Lung (tissue), 12 donors: Measurements from ENCODE around the gene PSEN2. TPM values are rescaled to one million over a fixed set of nuclear protein-coding genes. Genes with fewer than 3 reads are reported as not detected.

Source experiments
- ATAC-seq: fragments of 200-7000 bp; cut with Tn5 transposase; one replicate; pipeline ENCODE4 v1.9.1; 2020; ENCODE audit warnings: moderate number of reproducible peaks; ENCODE audit not compliant: insufficient read depth, low FRiP score
- DNase-seq, 3 donors: peaks; one replicate each; pipeline ENCODE4 v3.0.0-alpha.2; 2013 to 2017
- H3K27ac ChIP-seq, 2 donors: one replicate each; pipeline ENCODE4 v1.5.1; 2013; ENCODE audit warnings: mild to moderate bottlenecking in 2 of 2, moderate library complexity in 2 of 2, control low read depth in 1 of 2, inconsistent platforms in 1 of 2, low read depth in 1 of 2, low read length in 1 of 2
- H3K27me3 ChIP-seq, 3 donors: one replicate each; pipeline ENCODE4 v1.5.1; 2013; ENCODE audit warnings: low read length in 2 of 3; ENCODE audit not compliant: control insufficient read depth in 3 of 3, insufficient read depth in 3 of 3
- H3K36me3 ChIP-seq, 4 donors: one replicate each; pipeline ENCODE4 v1.5.1; 2013; ENCODE audit warnings: low read length in 4 of 4, mild to moderate bottlenecking in 1 of 4, moderate library complexity in 1 of 4; ENCODE audit not compliant: control insufficient read depth in 4 of 4, insufficient read depth in 4 of 4
- H3K4me1 ChIP-seq, 5 donors: one replicate each; pipeline ENCODE4 v1.5.1; 2013; ENCODE audit warnings: low read length in 5 of 5, mild to moderate bottlenecking in 2 of 5, moderate library complexity in 1 of 5; ENCODE audit not compliant: control insufficient read depth in 5 of 5, insufficient read depth in 5 of 5
- H3K4me3 ChIP-seq: one replicate; pipeline ENCODE4 v1.5.1; 2013; ENCODE audit warnings: mild to moderate bottlenecking, control low read depth, moderate library complexity
- H3K9ac ChIP-seq, 2 donors: one replicate each; pipeline ENCODE4 v1.5.1; 2013; ENCODE audit warnings: low read length in 2 of 2, control low read depth in 1 of 2; ENCODE audit not compliant: insufficient read depth in 1 of 2
- H3K9me3 ChIP-seq, 4 donors: one replicate each; pipeline ENCODE4 v1.5.1; 2013; ENCODE audit warnings: low read length in 3 of 4, mild to moderate bottlenecking in 1 of 4, moderate library complexity in 1 of 4; ENCODE audit not compliant: control insufficient read depth in 4 of 4, insufficient read depth in 3 of 4
- WGBS, 2 donors: extraction: QIAGEN DNeasy Blood & Tissue Kit; methylation state at CpG; one replicate each; pipeline ENCODE4 v1.1.7; 2013; 5-methylcytosine and 5-hydroxymethylcytosine counted together
- polyA plus RNA-seq, 2 donors: library from polyadenylated mRNA; stranded (reverse); fragments of 200-250 nt; gene quantifications; one replicate each; pipeline ENCODE4 v1.2.1, GENCODE V29; 2013
- total RNA-seq, 2 donors: library from RNA; depleted of rRNA in 1 of 2; stranded (reverse); fragments of >200 nt in 1 of 2; gene quantifications; one replicate each; pipeline ENCODE4 v1.2.1, GENCODE V29; 2014 to 2021
- TF ChIP-seq, protein P1 (sequence below): IDR thresholded peaks from 2 replicates; pipeline ENCODE4 v1.5.1; 2012; ENCODE audit warnings: mild to moderate bottlenecking; ENCODE audit errors: control extremely low read depth, extremely low read depth
- donor health status: control.
- donor health status: control.
- donor health status: Bipolar disorder and iron deficiency.
- donor health status: healthy.
- donor health status: DM: yes; HTN: yes; CAD: no.

The PSEN2 gene
- total and polyA plus RNA-seq, 4 donors: 16.4 to 28.1 (median 18.7) TPM

- WGBS, 2 donors: 89 to 93% methylated on average over 5 of the region's 5 CpGs
- H3K36me3 ChIP-seq: no peaks in the 10 kb centered on the region
- H3K27ac ChIP-seq: no peak overlapping the region
- no peaks in the 10 kb centered on the region for H3K27me3 ChIP-seq
- TF ChIP-seq, protein P1, sequence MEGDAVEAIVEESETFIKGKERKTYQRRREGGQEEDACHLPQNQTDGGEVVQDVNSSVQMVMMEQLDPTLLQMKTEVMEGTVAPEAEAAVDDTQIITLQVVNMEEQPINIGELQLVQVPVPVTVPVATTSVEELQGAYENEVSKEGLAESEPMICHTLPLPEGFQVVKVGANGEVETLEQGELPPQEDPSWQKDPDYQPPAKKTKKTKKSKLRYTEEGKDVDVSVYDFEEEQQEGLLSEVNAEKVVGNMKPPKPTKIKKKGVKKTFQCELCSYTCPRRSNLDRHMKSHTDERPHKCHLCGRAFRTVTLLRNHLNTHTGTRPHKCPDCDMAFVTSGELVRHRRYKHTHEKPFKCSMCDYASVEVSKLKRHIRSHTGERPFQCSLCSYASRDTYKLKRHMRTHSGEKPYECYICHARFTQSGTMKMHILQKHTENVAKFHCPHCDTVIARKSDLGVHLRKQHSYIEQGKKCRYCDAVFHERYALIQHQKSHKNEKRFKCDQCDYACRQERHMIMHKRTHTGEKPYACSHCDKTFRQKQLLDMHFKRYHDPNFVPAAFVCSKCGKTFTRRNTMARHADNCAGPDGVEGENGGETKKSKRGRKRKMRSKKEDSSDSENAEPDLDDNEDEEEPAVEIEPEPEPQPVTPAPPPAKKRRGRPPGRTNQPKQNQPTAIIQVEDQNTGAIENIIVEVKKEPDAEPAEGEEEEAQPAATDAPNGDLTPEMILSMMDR: no peak
- peaks cover 0 to 19% (median 4%) of the 10 kb centered on the region in 5 donors for H3K4me1 ChIP-seq
- ATAC-seq (no peak), DNase-seq (no peak)
- no peak overlapping the region for H3K4me3 ChIP-seq
- no peak overlapping the region for H3K9ac ChIP-seq
- no peaks in the 10 kb centered on the region for H3K9me3 ChIP-seq
Observed at GRCh38 chr1:226823643-226824042, 46.8 kb upstream of the PSEN2 start.

DNA sequence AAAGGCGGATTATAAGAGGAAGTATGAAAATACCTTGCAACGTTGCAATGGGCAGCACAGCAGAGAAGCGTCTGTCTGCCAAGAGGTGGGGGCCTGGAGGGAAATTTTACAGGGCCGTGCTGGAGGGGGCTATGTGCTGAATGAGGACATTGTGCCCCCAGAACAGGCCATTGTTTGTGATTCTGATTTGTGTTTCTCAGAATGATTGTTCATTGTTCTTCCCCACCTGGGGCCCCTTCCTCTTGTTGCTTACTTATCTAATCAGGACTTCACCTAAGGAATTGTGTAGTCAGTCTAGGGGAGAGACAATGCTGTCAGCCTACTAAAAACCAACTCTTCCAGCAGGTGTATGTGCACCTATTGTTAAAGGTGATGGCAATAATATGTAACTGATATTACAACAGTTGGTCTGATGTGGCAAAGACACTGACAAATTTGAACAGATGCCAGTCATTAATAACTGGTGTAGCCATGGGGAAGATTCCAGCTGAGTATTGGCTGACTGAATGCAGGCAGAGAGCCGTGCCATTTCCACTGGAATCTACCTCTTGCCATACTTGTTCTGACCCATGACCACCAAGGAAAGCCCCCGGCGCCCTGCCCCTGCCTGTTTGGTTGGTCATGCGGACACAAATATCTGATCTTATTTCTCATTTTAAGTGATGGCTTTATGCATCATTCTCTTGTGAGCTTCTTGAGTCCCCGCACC lies 45.2 kb upstream of the PSEN2 start:
- Histone ChIP-seq H3K4me3 (no peak overlapping the region), H3K27ac (no peak overlapping the region), H3K36me3 (no peaks in the 10 kb centered on the region), H3K9me3 (no peaks in the 10 kb centered on the region), H3K9ac (no peak overlapping the region), H3K4me1 (peaks cover 0 to 19% (median 4%) of the 10 kb centered on the region in 5 donors), H3K27me3 (no peaks in the 10 kb centered on the region)
- WGBS, 2 donors: 75 to 76% methylated on average over 9 of the region's 9 CpGs
- TF ChIP-seq, protein P1: no peak
- DNase-seq (no peak), ATAC-seq (no peak)

- Histone ChIP-seq H3K27me3 (no peaks in the 10 kb centered on the region), H3K9ac (no peak overlapping the region), H3K27ac (no peak overlapping the region), H3K36me3 (no peaks in the 10 kb centered on the region), H3K4me3 (no peak overlapping the region), H3K9me3 (no peaks in the 10 kb centered on the region), H3K4me1 (peaks cover 0 to 19% (median 2%) of the 10 kb centered on the region in 5 donors)
- no peak for DNase-seq
- WGBS, 2 donors: 96 to 98% methylated on average over 3 of the region's 3 CpGs
- no peak for ATAC-seq
- TF ChIP-seq, protein P1: no peak
Observed at GRCh38 chr1:226825746-226826100, 44.7 kb upstream of the PSEN2 start.
